ENCODE measurements around the gene KCNQ1. TPM values are rescaled to one million over a fixed set of nuclear protein-coding genes. Genes with fewer than 3 reads are reported as not detected.
A peak's percentile ranks its signal among the peaks of the same experiment; 100 is the strongest.

The KCNQ1 gene
- total RNA-seq, 2 experiments from 2014 or later: 20.4 to 26.0 TPM

DNA sequence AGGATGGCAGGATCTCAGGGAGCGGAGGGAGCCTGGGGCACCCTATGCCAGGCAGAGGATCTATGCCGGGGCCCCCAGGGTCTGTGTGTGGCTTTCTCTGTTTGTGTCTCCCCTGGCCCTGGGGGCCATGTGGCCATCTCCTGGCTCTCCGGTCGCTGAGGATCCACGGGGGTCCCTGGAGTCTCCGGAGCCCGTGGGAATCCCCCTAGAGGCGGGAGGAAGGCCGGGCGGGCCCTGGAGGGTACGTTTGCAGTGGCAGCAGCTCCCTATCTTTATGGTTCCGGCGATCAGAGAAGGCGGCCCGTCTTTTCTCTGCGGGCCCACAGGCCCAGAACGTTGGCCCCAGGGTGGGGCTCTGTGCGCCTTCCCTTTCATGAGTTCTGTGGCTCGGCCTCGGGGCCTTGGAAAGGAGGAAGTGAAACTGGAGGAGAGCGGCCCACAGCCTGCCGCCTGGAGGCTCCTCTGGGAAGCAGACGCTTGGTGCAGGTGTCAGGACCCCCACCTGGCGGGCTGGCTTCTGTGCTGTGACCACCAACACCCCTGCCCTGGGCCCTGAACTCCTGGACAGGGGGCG is 82.1 kb downstream of the KCNQ1 start:
- Mint-ChIP-seq H3K36me3 (ENCODE audit: low read depth) (no peaks in the 10 kb centered on the region), H3K27ac (no peak overlapping the region)
- ATAC-seq: no peak

DNA sequence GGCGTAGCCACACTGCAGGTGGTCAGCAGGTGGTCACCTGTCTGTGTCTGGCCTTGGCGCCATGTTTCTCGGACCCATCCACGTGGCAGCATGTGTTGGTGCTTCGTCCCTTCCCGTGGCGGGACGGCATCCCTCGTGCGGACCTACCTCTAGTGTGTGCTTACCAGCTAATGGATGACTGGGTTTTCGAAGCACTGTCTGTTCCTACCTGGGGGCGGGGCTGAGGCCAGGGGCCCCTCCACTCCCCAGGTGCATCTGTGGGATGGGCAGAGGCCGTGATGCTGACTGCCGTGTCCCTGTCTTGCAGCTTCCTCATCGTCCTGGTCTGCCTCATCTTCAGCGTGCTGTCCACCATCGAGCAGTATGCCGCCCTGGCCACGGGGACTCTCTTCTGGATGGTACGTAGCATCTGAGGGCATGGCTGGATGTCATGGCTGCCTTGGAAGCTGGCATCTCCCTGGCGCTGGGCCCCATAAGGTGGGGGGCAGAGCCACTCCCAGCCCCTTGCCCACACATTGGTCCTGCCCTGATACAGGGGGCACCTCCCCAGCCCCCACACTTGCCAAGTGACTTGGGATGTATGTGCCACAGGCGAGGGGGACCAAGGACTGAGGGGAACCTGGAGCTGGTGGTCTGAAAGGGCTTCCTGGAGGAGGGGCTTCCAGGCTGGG is 82.9 kb downstream of the KCNQ1 start:
- Mint-ChIP-seq H3K27ac (no peak overlapping the region), H3K36me3 (ENCODE audit: low read depth) (no peaks in the 10 kb centered on the region), H3K4me3 (no peak overlapping the region), H3K4me1 (ENCODE audit: low read depth) (peaks cover 35% of the 10 kb centered on the region), H3K27me3 (ENCODE audit: low read depth) (no peaks in the 10 kb centered on the region), H3K9me3 (ENCODE audit: insufficient read depth) (no peaks in the 10 kb centered on the region)
- CTCF ChIA-PET: interaction anchor here (1.0 to 1.6 kb wide), 2 partner anchors 100 to 223 kb away, joined by 3 to 8 read pairs; no protein-coding TSS in a partner anchor
- DNase-seq: no peak
- POLR2A ChIA-PET: no interaction called here
- ATAC-seq: no peak

More for the DNA sequence above, 82.1 kb downstream of the KCNQ1 start:
- POLR2A ChIA-PET: no interaction called here
- DNase-seq: no peak
- peak overlapping the region; percentile 3 for H3K4me3 Mint-ChIP-seq
- H3K27me3 Mint-ChIP-seq (ENCODE audit: low read depth): no peaks in the 10 kb centered on the region
- H3K9me3 Mint-ChIP-seq (ENCODE audit: insufficient read depth): no peaks in the 10 kb centered on the region
- peaks cover 28% of the 10 kb centered on the region for H3K4me1 Mint-ChIP-seq (ENCODE audit: low read depth)
- CTCF ChIA-PET: interaction anchor here (1.0 to 1.6 kb wide), 2 partner anchors 99 to 222 kb away, joined by 3 to 8 read pairs; no protein-coding TSS in a partner anchor

DNA sequence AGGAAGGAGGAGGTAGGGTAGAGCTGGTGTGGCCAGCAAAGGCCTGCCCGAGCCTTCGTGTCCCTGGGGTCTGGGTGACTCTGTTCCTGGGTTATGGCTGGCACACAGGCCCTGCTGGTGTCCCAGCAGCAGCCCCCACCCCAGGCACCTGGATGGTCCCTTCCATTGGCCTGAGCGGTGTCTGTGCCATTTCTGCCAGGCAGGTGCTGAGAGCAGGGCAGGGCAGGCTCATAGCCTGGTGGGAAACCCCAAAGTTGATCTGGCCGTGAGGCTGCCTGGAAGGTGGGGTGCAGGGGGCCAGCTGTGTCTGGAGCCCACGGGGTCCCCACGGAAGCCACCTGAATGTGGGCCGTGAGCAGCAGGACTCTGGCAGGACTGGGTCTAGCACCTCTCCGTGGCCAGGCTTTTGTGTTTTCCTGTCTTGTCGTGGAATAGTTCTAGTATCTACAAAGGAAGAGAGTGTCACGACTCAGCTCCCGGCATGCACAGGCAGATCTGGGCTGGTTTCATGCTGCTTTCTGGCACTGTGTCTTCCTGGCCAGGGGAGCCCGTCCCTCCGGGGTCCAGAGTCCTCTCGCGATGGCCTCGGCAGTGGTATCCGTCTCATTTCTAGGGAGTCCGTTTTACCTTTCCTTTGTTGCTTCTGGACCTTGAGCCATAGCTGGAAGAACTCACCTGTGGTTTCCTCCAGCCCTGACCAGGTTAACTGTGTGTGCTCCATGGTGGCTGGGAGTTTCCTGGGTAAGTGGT is 83.7 kb downstream of the KCNQ1 start:
- CTCF ChIA-PET: interaction anchor here (1.6 kb wide), 1 partner anchor 101 kb away, joined by 8 read pairs; no protein-coding TSS in a partner anchor
- DNase-seq (no peak), ATAC-seq (no peak)
- Mint-ChIP-seq H3K4me3 (no peak overlapping the region), H3K4me1 (ENCODE audit: low read depth) (peaks cover 42% of the 10 kb centered on the region), H3K36me3 (ENCODE audit: low read depth) (no peaks in the 10 kb centered on the region), H3K27me3 (ENCODE audit: low read depth) (no peaks in the 10 kb centered on the region), H3K27ac (no peak overlapping the region), H3K9me3 (ENCODE audit: insufficient read depth) (no peaks in the 10 kb centered on the region)
- POLR2A ChIA-PET: no interaction called here

DNA sequence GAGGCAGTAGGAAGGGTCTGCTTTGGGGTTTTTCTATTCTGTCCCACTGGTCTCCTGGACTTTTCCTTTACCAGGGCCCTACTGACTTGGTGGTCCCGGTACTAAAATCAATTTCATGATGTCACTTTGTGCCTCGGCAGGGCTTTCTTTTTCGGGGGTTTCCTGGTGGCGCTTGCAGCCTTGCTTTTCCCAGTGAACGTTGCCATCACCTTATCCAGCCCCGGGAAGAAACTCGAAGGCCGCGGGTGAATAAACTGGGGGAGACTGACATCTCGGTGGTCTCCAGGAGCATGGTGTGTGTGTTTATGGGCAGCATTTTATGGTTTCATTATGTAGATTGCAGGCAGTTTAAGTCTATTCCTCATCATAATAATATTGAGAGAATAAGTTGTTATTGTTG is 84.4 kb downstream of the KCNQ1 start:
- CTCF ChIA-PET: no interaction called here
- no peaks in the 10 kb centered on the region for H3K9me3 Mint-ChIP-seq (ENCODE audit: insufficient read depth)
- H3K36me3 Mint-ChIP-seq (ENCODE audit: low read depth): no peaks in the 10 kb centered on the region
- H3K4me1 Mint-ChIP-seq (ENCODE audit: low read depth): peaks cover 49% of the 10 kb centered on the region
- POLR2A ChIA-PET: no interaction called here
- H3K4me3 Mint-ChIP-seq: no peak overlapping the region
- ATAC-seq: no peak
- H3K27me3 Mint-ChIP-seq (ENCODE audit: low read depth): no peaks in the 10 kb centered on the region
- no peak overlapping the region for H3K27ac Mint-ChIP-seq
- no peak for DNase-seq

DNA sequence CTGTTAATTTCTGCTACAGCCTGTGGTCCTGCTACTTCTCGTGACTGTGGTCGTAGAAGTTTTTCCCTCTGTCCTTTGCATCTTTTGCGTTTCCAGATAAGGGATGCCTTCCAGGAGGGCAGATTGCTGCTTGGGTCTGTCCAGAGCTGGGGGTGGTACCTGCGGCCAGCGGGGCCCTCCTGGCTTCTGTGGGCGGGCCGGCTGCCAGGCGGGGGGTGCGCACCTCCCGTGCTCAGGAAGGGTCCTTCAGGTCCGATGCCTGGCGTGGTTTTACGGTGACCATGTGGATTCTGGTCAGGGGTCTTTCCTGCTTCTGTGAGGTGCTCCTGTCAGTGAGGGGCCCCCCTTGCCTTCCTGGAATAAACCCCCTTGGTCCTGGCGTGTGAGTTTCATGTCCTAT is 84.8 kb downstream of the KCNQ1 start:
- ATAC-seq (no peak), DNase-seq (no peak)
- CTCF ChIA-PET: no interaction called here
- no peak overlapping the region for H3K4me3 Mint-ChIP-seq
- POLR2A ChIA-PET: no interaction called here
- no peaks in the 10 kb centered on the region for H3K36me3 Mint-ChIP-seq (ENCODE audit: low read depth)
- no peaks in the 10 kb centered on the region for H3K9me3 Mint-ChIP-seq (ENCODE audit: insufficient read depth)
- H3K4me1 Mint-ChIP-seq (ENCODE audit: low read depth): peaks cover 51% of the 10 kb centered on the region
- H3K27me3 Mint-ChIP-seq (ENCODE audit: low read depth): no peaks in the 10 kb centered on the region
- no peak overlapping the region for H3K27ac Mint-ChIP-seq

DNA sequence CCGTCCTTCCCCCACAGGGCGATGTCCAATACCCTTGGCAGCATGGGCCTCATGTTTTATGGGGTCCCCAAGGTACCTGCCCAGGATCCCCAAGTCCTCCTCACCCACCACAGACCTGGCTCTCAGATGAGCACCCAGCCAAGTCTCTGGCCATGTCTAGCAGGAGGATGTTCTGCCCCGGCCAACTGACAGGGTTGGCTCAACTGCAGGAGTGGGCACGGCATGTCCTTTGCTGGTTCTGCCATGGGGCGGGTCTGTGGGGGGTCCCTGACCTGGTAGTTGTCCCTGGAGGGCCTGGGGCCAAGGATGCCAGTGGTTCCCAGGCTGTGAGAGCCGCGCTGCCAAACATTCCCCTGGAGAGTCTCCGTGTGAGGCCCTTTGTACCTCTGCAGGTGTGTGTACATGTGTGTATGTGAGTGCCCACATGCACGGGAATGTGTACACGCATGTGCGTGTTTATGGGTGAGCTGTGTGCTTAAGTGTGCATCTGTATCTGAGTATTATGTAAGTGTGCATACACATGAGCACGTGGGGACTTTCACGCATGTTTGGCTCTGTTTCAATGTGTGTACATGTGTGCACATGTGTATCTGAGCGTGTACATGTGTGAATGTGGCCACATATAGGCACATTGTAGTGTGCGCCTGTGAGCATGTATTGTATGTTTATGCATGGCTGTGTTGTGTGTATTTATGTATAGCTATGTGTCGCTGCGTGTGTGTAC is 85.5 kb downstream of the KCNQ1 start:
- H3K27me3 Mint-ChIP-seq (ENCODE audit: low read depth): no peaks in the 10 kb centered on the region
- H3K27ac Mint-ChIP-seq: no peak overlapping the region
- no peak overlapping the region for H3K4me3 Mint-ChIP-seq
- POLR2A ChIA-PET: no interaction called here
- no peak for ATAC-seq
- no peak for DNase-seq
- no peaks in the 10 kb centered on the region for H3K9me3 Mint-ChIP-seq (ENCODE audit: insufficient read depth)
- H3K4me1 Mint-ChIP-seq (ENCODE audit: low read depth): peaks cover 52% of the 10 kb centered on the region
- CTCF ChIA-PET: interaction anchor here (0.7 to 6.9 kb wide), 13 partner anchors 38 to 400 kb away, joined by 3 to 485 read pairs (median 5); partner anchors contain the start of genes CDKN1C, KCNQ1, TRPM5 and TSSC4
- H3K36me3 Mint-ChIP-seq (ENCODE audit: low read depth): no peaks in the 10 kb centered on the region

DNA sequence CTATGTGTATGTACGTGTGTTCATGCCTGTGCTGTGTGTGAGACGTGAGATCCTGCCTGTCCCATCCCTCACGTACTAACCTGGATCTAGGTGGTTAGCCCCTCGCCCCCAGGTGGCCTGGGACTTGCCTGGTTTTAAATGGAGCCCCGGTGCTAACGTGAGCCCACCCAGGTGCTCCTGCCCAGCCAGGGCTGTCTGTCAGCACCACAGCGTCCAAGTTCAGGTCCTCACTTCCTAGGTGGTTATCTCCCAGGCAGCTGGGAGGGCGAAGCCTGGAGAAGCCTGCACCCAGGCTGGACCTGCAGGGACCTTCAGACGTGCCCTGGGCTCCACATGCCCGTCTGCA is 86.0 kb downstream of the KCNQ1 start:
- ATAC-seq (no peak), DNase-seq (no peak)
- no peaks in the 10 kb centered on the region for H3K27me3 Mint-ChIP-seq (ENCODE audit: low read depth)
- ChIA-PET POLR2A (interaction anchor here (1.3 kb wide), 1 partner anchor 362 kb away, joined by 3 read pairs; no protein-coding TSS in a partner anchor), CTCF (interaction anchor here (0.7 to 6.9 kb wide), 16 partner anchors 11 to 399 kb away, joined by 3 to 485 read pairs (median 4); partner anchors contain the start of genes CDKN1C, KCNQ1, TRPM5 and TSSC4)
- H3K9me3 Mint-ChIP-seq (ENCODE audit: insufficient read depth): no peaks in the 10 kb centered on the region
- no peaks in the 10 kb centered on the region for H3K36me3 Mint-ChIP-seq (ENCODE audit: low read depth)
- H3K4me1 Mint-ChIP-seq (ENCODE audit: low read depth): peaks cover 46% of the 10 kb centered on the region
- no peak overlapping the region for H3K27ac Mint-ChIP-seq
- no peak overlapping the region for H3K4me3 Mint-ChIP-seq

DNA sequence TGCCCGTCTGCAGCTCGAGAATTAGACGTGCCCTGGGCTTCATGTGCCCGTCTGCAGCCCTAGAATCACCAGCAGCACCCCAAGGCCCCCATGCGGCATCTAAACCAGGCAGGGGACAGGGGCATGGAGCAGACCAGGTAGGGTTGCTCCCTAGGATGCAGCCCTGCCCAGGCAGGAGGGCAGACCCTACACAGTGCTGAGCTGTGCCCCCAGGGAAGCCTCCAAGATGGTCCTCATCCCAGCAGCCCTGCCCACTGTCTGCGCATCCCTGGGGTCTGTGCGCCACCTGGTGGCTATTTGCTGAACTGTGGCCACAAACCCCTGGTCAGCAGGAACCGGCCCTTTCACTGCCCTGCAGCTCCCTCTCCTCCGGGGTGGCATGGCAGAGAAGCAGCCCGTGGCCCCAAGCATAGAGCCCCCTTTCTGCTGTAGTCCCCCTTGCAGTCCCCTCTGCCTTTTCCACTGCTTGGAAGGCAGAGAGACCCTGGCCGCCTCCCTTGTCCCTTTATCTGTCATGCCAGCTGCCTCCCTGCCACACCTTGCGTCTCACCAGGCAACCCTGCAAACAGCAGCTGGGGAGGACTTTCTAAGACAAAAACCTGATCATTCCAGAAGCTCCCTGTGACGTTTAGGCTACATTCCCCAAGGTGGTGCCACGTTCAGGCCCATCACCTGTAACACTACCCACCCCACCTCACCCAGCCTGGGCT is 86.6 kb downstream of the KCNQ1 start:
- CTCF ChIA-PET: interaction anchor here (0.7 to 6.9 kb wide), 22 partner anchors 9 to 554 kb away, joined by 3 to 485 read pairs (median 4); partner anchors contain the start of genes CDKN1C, KCNQ1, TRPM5 and TSSC4
- Mint-ChIP-seq H3K27ac (no peak overlapping the region), H3K9me3 (ENCODE audit: insufficient read depth) (no peaks in the 10 kb centered on the region)

DNA sequence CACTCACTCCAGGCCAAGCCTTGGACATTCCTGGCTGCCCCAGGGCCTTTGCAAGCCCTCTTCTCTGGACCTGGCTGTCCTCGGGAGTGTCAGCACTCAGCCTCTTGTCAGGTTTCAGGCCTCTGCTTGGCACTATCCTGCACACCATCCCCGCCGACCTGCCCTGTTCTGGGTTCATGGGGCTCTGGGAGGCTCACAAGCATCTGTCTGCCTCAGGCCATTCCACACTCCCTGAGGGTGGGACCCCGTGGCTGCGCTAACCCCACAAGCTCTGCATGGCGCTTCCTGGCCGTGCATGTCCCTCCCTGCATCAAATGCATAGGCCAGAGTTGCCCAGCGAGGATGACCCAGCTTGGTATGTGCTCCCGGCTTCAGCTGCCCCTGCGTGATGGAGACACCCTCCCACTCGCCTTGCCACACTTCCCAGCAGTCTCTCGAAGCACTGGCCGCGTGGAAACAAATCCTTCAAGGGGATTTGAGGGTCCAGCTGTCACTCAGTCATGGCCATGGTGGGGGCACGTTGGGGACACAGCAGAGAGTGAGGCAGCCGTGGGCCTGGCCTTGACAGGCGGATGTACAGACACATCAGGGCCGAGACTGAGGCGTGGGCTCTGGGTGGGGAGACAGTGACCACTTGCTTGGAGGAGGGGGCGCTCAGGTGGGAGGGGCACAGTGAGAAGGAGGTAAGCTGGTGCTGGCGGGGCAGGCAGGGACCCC is 87.3 kb downstream of the KCNQ1 start:
- Mint-ChIP-seq H3K27ac (no peak overlapping the region), H3K27me3 (ENCODE audit: low read depth) (no peaks in the 10 kb centered on the region), H3K9me3 (ENCODE audit: insufficient read depth) (no peaks in the 10 kb centered on the region), H3K4me1 (ENCODE audit: low read depth) (peaks cover 34% of the 10 kb centered on the region), H3K36me3 (ENCODE audit: low read depth) (no peaks in the 10 kb centered on the region), H3K4me3 (no peak overlapping the region)
- ATAC-seq (no peak), DNase-seq (no peak)
- ChIA-PET CTCF (interaction anchor here (0.8 to 6.9 kb wide), 41 partner anchors 10 to 559 kb away, joined by 3 to 485 read pairs (median 5); partner anchors contain the start of genes CD81, CDKN1C, KCNQ1 and TRPM5), POLR2A (interaction anchor here (0.6 to 1.3 kb wide), 3 partner anchors 356 to 411 kb away, joined by 3 read pairs; no protein-coding TSS in a partner anchor)

More for the DNA sequence above, 86.6 kb downstream of the KCNQ1 start:
- Mint-ChIP-seq H3K27me3 (ENCODE audit: low read depth) (no peaks in the 10 kb centered on the region), H3K4me3 (no peak overlapping the region), H3K4me1 (ENCODE audit: low read depth) (peaks cover 40% of the 10 kb centered on the region), H3K36me3 (ENCODE audit: low read depth) (no peaks in the 10 kb centered on the region)
- DNase-seq: peak; percentile 76
- ATAC-seq: peak; percentile 43
- POLR2A ChIA-PET: interaction anchor here (1.3 kb wide), 1 partner anchor 361 kb away, joined by 3 read pairs; no protein-coding TSS in a partner anchor
